ENCODE results near the gene IDH3A. TPM values are rescaled to one million over a fixed set of nuclear protein-coding genes. Genes with fewer than 3 reads are reported as not detected.

IDH3A gene
- polyA plus RNA-seq, 3 donors from 2014 or later, result 39.6 to 59.7 (median 41.4) TPM

DNA sequence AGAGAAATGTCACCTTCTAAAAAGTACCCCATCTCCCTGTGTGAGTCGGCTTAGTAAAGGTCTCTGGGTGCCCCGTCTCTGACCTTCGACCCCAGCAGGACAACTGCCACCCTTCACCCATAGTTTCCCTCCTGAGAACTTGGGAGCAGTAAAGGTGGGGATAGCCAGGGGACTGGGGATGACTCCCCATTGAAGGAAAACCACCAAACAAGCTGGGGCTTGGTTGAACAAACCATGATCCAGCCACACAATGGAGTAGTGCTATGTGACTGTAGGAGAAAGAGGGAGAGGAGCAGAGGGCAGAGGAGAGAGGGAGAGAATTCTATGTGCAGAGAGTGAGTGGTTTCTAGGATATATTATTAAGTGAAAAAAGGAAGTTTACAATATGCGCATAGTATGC lies 33.7 kb downstream of the IDH3A start:
- Mint-ChIP-seq H3K27me3 (ENCODE audit: low read depth in 3 of 3) (peaks cover 0 to 16% (median 4%) of the 10 kb centered on the region in 3 donors), H3K36me3 (no peaks in the 10 kb centered on the region), H3K4me1 (no peaks in the 10 kb centered on the region), H3K27ac (no peak overlapping the region), H3K9me3 (peaks cover 0 to 3% (median 1%) of the 10 kb centered on the region in 6 donors), H3K4me3 (no peak overlapping the region)
- DNase-seq, result no peak

DNA sequence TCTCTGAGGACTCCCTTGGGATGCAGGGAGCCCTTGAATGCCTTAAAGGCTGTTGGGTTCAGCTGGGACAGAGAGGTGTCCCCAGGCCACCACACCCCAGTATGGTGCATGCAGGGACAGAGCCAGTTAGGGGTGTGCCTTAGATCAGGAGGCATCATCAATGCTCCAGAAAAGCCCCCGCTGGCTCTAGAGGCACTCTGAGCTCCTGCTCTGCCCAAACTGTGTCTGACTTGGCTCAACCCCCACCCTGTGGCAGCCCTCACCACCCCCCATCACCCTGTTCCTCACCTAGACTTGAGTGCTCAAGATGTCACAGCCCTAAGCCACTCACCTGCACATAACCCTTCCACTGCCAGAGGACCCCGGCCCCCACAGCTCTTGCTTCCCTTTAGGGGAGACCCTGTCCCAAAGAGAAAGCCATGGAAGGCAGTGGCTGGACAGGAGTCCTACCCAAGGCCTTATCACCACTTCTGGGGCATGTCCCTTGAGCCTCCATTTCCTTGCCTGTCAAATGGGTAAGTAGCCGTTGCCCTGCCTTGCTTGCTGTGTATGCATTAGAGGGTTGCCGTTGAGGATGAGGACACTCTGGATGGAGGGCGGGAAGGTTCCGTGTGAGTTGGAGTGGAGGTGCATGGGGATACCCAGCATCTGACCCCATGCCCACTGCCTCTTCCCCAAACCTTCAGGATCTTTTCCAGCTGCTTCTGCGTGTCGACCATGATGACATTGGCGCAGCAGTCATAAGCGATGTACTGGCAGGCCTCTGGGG lies 43.8 kb downstream of the IDH3A start:
- no peak for DNase-seq

DNA sequence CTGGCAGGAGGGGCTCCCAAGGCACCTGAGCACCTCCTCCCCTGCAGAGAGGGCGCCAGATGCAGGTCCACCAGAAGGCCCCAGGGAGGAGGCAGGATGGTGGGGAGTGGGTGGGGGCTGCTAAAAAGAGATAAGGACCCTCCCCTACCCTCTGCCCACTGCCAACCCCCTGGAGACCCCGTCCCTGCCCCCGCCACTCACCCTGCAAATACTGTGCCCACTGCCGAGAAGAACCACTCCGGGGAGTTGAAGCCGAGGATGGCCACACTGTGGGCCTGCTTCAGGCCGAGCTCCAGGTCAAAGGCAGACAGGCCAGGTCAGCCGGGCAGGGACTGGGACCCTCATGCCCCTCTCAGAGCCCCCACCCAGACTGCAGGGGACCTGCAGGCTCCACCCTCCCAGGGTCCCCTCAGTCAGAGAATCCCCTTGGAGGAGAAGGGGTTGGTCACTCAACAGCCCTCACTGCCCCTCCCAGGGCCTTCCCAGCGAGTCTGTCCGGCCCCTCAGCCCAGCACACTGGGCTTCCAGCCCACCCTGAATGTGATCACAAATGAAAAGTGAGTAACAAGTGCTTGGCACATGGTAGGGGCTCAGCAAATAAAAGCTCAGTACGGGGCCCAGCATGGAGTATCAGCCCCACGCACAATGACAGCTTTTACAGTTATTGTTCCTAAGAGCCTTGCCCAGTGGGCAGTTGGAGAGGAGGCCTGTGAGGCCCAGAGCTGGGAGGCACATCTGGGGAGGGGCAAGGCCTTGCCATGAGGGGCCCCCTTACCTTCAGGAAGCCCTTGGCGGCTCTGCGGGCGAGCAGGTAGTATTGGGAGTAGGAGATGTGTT lies 44.8 kb downstream of the IDH3A start:
- no peaks in the 10 kb centered on the region for H3K9me3 Mint-ChIP-seq
- DNase-seq, result no peak
- no peak overlapping the region for H3K4me3 Mint-ChIP-seq
- peaks cover 3 to 8% (median 3%) of the 10 kb centered on the region in 3 donors for H3K27me3 Mint-ChIP-seq (ENCODE audit: low read depth in 3 of 3)
- H3K36me3 Mint-ChIP-seq, result no peaks in the 10 kb centered on the region
- no peak overlapping the region for H3K27ac Mint-ChIP-seq
- no peaks in the 10 kb centered on the region for H3K4me1 Mint-ChIP-seq

More for the DNA sequence above, 43.8 kb downstream of the IDH3A start:
- H3K27me3 Mint-ChIP-seq (ENCODE audit: low read depth in 3 of 3), result peaks cover 3 to 8% (median 3%) of the 10 kb centered on the region in 3 donors
- H3K9me3 Mint-ChIP-seq, result no peaks in the 10 kb centered on the region
- no peak overlapping the region for H3K4me3 Mint-ChIP-seq
- no peaks in the 10 kb centered on the region for H3K4me1 Mint-ChIP-seq
- H3K27ac Mint-ChIP-seq, result no peak overlapping the region
- H3K36me3 Mint-ChIP-seq, result no peaks in the 10 kb centered on the region

- Mint-ChIP-seq H3K4me3 (no peak overlapping the region), H3K36me3 (no peaks in the 10 kb centered on the region), H3K4me1 (no peaks in the 10 kb centered on the region), H3K27me3 (ENCODE audit: low read depth in 3 of 3) (peaks cover 2 to 8% (median 3%) of the 10 kb centered on the region in 3 donors), H3K9me3 (no peaks in the 10 kb centered on the region), H3K27ac (peak overlapping the region in 1 of 6 donors; percentile 13)
- DNase-seq, result no peak
Measured at GRCh38 chr15:78194568-78194925, 45.4 kb downstream of the IDH3A start.

DNA sequence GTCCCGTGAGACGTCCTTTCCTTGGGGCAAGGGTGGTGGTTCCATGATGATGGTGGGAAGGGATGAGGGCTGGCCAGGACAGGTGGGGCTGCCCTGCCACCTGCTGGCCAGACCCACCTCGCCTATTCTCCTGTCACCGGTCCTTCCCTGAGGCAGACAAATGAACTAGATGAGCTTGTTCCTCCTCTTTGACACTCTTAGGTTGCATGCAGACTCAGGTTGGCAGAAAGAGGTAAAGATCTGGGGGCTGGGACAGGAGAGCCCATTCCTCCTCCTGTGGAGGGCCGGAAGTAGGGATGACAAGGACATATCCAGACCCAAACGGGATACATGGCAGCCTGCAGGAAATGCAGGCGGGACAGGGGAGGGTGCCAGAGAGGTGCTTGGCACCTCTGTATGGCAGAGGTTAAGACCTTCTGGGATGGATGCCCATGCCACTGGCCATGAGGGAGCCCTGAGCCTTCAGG lies 46.6 kb downstream of the IDH3A start:
- no peak overlapping the region for H3K4me3 Mint-ChIP-seq
- peaks cover 2 to 9% (median 3%) of the 10 kb centered on the region in 3 donors for H3K27me3 Mint-ChIP-seq (ENCODE audit: low read depth in 3 of 3)
- DNase-seq, result peak; percentile 39 to 45 (median 43)
- no peaks in the 10 kb centered on the region for H3K9me3 Mint-ChIP-seq
- H3K36me3 Mint-ChIP-seq, result no peaks in the 10 kb centered on the region
- H3K4me1 Mint-ChIP-seq, result no peaks in the 10 kb centered on the region
- no peak overlapping the region for H3K27ac Mint-ChIP-seq

DNA sequence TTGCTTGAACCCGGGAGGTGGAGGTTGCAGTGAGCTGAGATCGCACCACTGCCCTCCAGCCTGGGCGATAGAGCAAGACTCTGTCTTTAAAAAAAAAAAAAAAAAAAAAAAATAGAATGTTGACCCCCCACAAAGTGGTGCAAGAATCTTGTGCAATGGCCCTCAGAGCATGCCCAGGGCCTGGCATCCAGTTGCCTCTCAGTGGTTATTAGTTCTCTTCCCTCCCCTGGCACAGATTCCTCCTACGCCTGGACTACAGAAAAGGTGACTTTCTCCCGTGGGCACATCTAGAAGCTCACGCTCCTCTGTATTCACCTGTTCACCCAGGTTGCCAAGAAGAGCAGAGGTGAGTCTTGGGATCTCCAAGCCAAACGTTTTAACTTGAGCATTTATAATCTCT lies 48.5 kb downstream of the IDH3A start:
- H3K27ac Mint-ChIP-seq, result no peak overlapping the region
- no peaks in the 10 kb centered on the region for H3K9me3 Mint-ChIP-seq
- no peak overlapping the region for H3K4me3 Mint-ChIP-seq
- no peaks in the 10 kb centered on the region for H3K4me1 Mint-ChIP-seq
- H3K36me3 Mint-ChIP-seq, result no peaks in the 10 kb centered on the region
- DNase-seq, result no peak
- H3K27me3 Mint-ChIP-seq (ENCODE audit: low read depth in 3 of 3), result peaks cover 0 to 9% (median 3%) of the 10 kb centered on the region in 3 donors

GRCh38 chr15:78200276-78200930 lies 51.2 kb downstream of the IDH3A start:
- Mint-ChIP-seq H3K27me3 (ENCODE audit: low read depth in 3 of 3) (peaks cover 0 to 7% (median 3%) of the 10 kb centered on the region in 3 donors), H3K9me3 (no peaks in the 10 kb centered on the region)

GRCh38 chr15:78201281-78202190 lies 52.4 kb downstream of the IDH3A start:
- Mint-ChIP-seq H3K27me3 (ENCODE audit: low read depth in 3 of 3) (peaks cover 0 to 2% (median 0%) of the 10 kb centered on the region in 3 donors), H3K9me3 (no peaks in the 10 kb centered on the region), H3K36me3 (no peaks in the 10 kb centered on the region), H3K4me1 (no peaks in the 10 kb centered on the region), H3K4me3 (no peak overlapping the region), H3K27ac (no peak overlapping the region)
- no peak for DNase-seq

More at GRCh38 chr15:78200276-78200930, 51.2 kb downstream of the IDH3A start:
- no peak for DNase-seq
- no peaks in the 10 kb centered on the region for H3K4me1 Mint-ChIP-seq
- no peak overlapping the region for H3K4me3 Mint-ChIP-seq
- H3K36me3 Mint-ChIP-seq, result no peaks in the 10 kb centered on the region
- no peak overlapping the region for H3K27ac Mint-ChIP-seq

- Mint-ChIP-seq H3K36me3 (no peaks in the 10 kb centered on the region), H3K27ac (no peak overlapping the region), H3K9me3 (no peaks in the 10 kb centered on the region), H3K4me1 (no peaks in the 10 kb centered on the region), H3K27me3 (ENCODE audit: low read depth in 3 of 3) (peaks cover 0 to 2% (median 0%) of the 10 kb centered on the region in 3 donors), H3K4me3 (no peak overlapping the region)
- DNase-seq, result no peak
Measured at GRCh38 chr15:78203346-78204225, 54.4 kb downstream of the IDH3A start.

GRCh38 chr15:78204351-78205309 lies 55.5 kb downstream of the IDH3A start:
- H3K9me3 Mint-ChIP-seq, result no peaks in the 10 kb centered on the region
- H3K4me3 Mint-ChIP-seq, result no peak overlapping the region
- DNase-seq, result no peak
- no peaks in the 10 kb centered on the region for H3K4me1 Mint-ChIP-seq
- no peaks in the 10 kb centered on the region for H3K36me3 Mint-ChIP-seq
- peaks cover 0 to 2% (median 0%) of the 10 kb centered on the region in 3 donors for H3K27me3 Mint-ChIP-seq (ENCODE audit: low read depth in 3 of 3)
- no peak overlapping the region for H3K27ac Mint-ChIP-seq

DNA sequence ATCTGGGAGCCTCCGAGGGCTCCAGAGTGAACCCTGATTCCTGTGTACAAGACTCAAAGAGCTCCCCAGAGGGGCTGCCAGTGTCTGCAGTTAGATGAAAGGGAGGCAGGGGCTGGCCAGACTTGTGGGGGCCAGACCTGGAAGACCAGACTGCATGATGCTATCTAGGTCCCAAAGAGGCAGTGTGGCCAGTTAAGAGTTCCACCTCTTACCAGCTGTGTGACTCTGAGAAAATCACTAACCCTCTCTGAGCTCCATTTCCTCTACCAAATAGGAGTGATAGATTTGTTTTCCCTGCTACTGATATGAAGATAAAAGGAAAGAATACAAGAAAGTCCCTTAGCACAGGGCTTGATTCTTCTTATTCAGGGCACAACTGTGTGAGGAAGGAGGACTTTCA lies 56.2 kb downstream of the IDH3A start:
- Mint-ChIP-seq H3K36me3 (no peaks in the 10 kb centered on the region), H3K27me3 (ENCODE audit: low read depth in 3 of 3) (peaks cover 0 to 2% (median 0%) of the 10 kb centered on the region in 3 donors), H3K4me3 (no peak overlapping the region), H3K4me1 (no peaks in the 10 kb centered on the region), H3K27ac (no peak overlapping the region), H3K9me3 (no peaks in the 10 kb centered on the region)
- DNase-seq, result no peak
